IMR-90 (cell line): ENCODE results near the gene FXR2. TPM values are rescaled to one million over a fixed set of nuclear protein-coding genes. Genes with fewer than 3 reads are reported as not detected.

Source experiments
- ATAC-seq: fragments of 200-7000 bp; cut with Tn5 transposase; 2 replicates; pipeline ENCODE4 v1.9.1; 2020; ENCODE audit warnings: low read depth, mild to moderate bottlenecking, moderate library complexity
- BruUV-seq: library from RNA; stranded (reverse); fragments of 400-500 nt; replicated peaks from 2 replicates; lab custom pipeline; 2021; lab: Mats Ljungman, UMichigan
- CTCF ChIA-PET: fragments of 300-600 bp; formaldehyde crosslinking; extraction: SDS; loops from one replicate; lab custom pipeline; 2021; ENCODE audit warnings: antibody characterized with exemption; lab: Yijun Ruan, JAX
- POLR2A ChIA-PET: fragments of 300-600 bp; sonication (Branson Sonifier 250); formaldehyde crosslinking; loops from one replicate; lab custom pipeline; 2022; ENCODE audit warnings: antibody characterized with exemption; ENCODE audit not compliant: unreplicated experiment; lab: Charles Lee
- DNase-seq: peaks from one replicate; pipeline ENCODE4 v3.0.0; 2013
- H2AFZ ChIP-seq: replicated peaks from 2 replicates; pipeline ENCODE3; 2013; ENCODE audit warnings: low read length, mild to moderate bottlenecking; ENCODE audit not compliant: poor library complexity
- H2AK5ac ChIP-seq: 2 replicates; pipeline ENCODE4 v1.6.1; 2013; ENCODE audit warnings: low read depth, low read length, inconsistent platforms
- H2AK9ac ChIP-seq: replicated peaks from 2 replicates; pipeline ENCODE3; 2013; ENCODE audit warnings: mild to moderate bottlenecking, low read depth, low read length, moderate library complexity; ENCODE audit not compliant: poor library complexity
- H2BK120ac ChIP-seq: 2 replicates; pipeline ENCODE4 v1.6.1; 2013; ENCODE audit warnings: low read depth, low read length, inconsistent platforms
- H2BK15ac ChIP-seq: 3 replicates; pipeline ENCODE4 v1.6.1; 2013; ENCODE audit warnings: low read depth, low read length, inconsistent platforms
- H2BK20ac ChIP-seq: 2 replicates; pipeline ENCODE4 v1.6.1; 2013; ENCODE audit warnings: low read depth, mild to moderate bottlenecking, inconsistent platforms, low read length, moderate library complexity
- H2BK5ac ChIP-seq: 2 replicates; pipeline ENCODE4 v1.6.1; 2013; ENCODE audit warnings: mild to moderate bottlenecking, low read depth, low read length, inconsistent platforms; ENCODE audit not compliant: poor library complexity, severe bottlenecking
- H3K14ac ChIP-seq: replicated peaks from 2 replicates; pipeline ENCODE4 v1.6.1; 2013; ENCODE audit warnings: low read depth, low read length, inconsistent platforms
- H3K18ac ChIP-seq: 2 replicates; pipeline ENCODE4 v1.6.1; 2013; ENCODE audit warnings: low read depth, low read length, control low read depth
- H3K23ac ChIP-seq: 2 replicates; pipeline ENCODE4 v1.6.1; 2013; ENCODE audit warnings: low read depth, low read length, inconsistent platforms
- H3K27ac ChIP-seq: 2 replicates; pipeline ENCODE4 v1.5.1; 2013; ENCODE audit warnings: mild to moderate bottlenecking, control low read depth, low read length; ENCODE audit not compliant: insufficient read depth
- H3K27me3 ChIP-seq: 2 replicates; pipeline ENCODE4 v1.6.1; 2013; ENCODE audit warnings: low read length; ENCODE audit not compliant: control insufficient read depth, insufficient read depth
- H3K36me3 ChIP-seq: 2 replicates; pipeline ENCODE4 v1.6.1; 2013; ENCODE audit warnings: low read length, mixed read lengths; ENCODE audit not compliant: control insufficient read depth, insufficient read depth
- H3K4ac ChIP-seq: 2 replicates; pipeline ENCODE4 v1.6.1; 2013; ENCODE audit warnings: low read depth, low read length, inconsistent platforms
- H3K4me1 ChIP-seq: 2 replicates; pipeline ENCODE4 v1.6.1; 2013; ENCODE audit warnings: low read length, mixed read lengths; ENCODE audit not compliant: control insufficient read depth, insufficient read depth
- H3K4me2 ChIP-seq: 2 replicates; pipeline ENCODE4 v1.6.1; 2013; ENCODE audit warnings: low read depth, mild to moderate bottlenecking, control low read depth, low read length, moderate library complexity
- H3K4me3 ChIP-seq: 2 replicates; pipeline ENCODE4 v1.5.1; 2013; ENCODE audit warnings: low read depth, mild to moderate bottlenecking, control low read depth, low read length, moderate library complexity; ENCODE audit not compliant: insufficient read depth
- H3K56ac ChIP-seq: 2 replicates; pipeline ENCODE4 v1.6.1; 2013; ENCODE audit warnings: low read length, inconsistent platforms; ENCODE audit not compliant: insufficient read depth; ENCODE audit errors: extremely low read depth
- H3K79me1 ChIP-seq, 2 experiments: 2 replicates each; pipeline ENCODE4 v1.6.1; 2013; ENCODE audit warnings: low read length in 2 of 2, inconsistent platforms in 1 of 2, low read depth in 1 of 2
- H3K9ac ChIP-seq: 2 replicates; pipeline ENCODE4 v1.6.1; 2013; ENCODE audit warnings: low read depth, low read length, control low read depth
- H3K9me1 ChIP-seq: 2 replicates; pipeline ENCODE4 v1.6.1; 2013; ENCODE audit warnings: low read length, inconsistent platforms; ENCODE audit not compliant: insufficient read depth
- H3K9me3 ChIP-seq: 2 replicates; pipeline ENCODE4 v1.6.1; 2013; ENCODE audit warnings: low read length; ENCODE audit not compliant: control insufficient read depth, insufficient read depth
- H4K20me1 ChIP-seq: 2 replicates; pipeline ENCODE4 v1.6.1; 2013; ENCODE audit warnings: low read length, inconsistent platforms; ENCODE audit not compliant: insufficient read depth
- H4K5ac ChIP-seq: 2 replicates; pipeline ENCODE4 v1.6.1; 2013; ENCODE audit warnings: mild to moderate bottlenecking, low read depth, low read length, control low read depth
- H4K8ac ChIP-seq, 2 experiments: 2 replicates each; pipeline ENCODE4 v1.6.1; 2013; ENCODE audit warnings: low read depth in 2 of 2, low read length in 2 of 2, control low read depth in 1 of 2, inconsistent platforms in 1 of 2
- H4K91ac ChIP-seq: 2 replicates; pipeline ENCODE4 v1.6.1; 2013; ENCODE audit warnings: low read depth, low read length, inconsistent platforms; ENCODE audit not compliant: insufficient read depth
- BHLHE40 ChIP-seq: fragments of 150-350 bp; IDR thresholded peaks from 2 replicates; pipeline ENCODE4 v1.6.1; 2016; ENCODE audit warnings: mild to moderate bottlenecking, low read depth, low read length
- CEBPB ChIP-seq: IDR thresholded peaks from 2 replicates; pipeline ENCODE4 v1.6.1; 2012; ENCODE audit warnings: low read depth, low read length, improper control_type of control experiment
- CHD1 ChIP-seq: IDR thresholded peaks from 2 replicates; pipeline ENCODE4 v1.6.1; 2012; ENCODE audit warnings: low read depth, low read length, improper control_type of control experiment
- FOS ChIP-seq: fragments of 150-350 bp; IDR thresholded peaks from 2 replicates; pipeline ENCODE4 v1.6.1; 2016; ENCODE audit warnings: low read depth, low read length
- MAFK ChIP-seq: IDR thresholded peaks from 2 replicates; pipeline ENCODE4 v1.6.1; 2012; ENCODE audit warnings: low read depth, low read length, improper control_type of control experiment
- MAZ ChIP-seq: IDR thresholded peaks from 2 replicates; pipeline ENCODE4 v1.6.1; 2012; ENCODE audit warnings: low read depth, mild to moderate bottlenecking, low read length, improper control_type of control experiment, moderate library complexity, borderline replicate concordance
- MXI1 ChIP-seq: IDR thresholded peaks from 2 replicates; pipeline ENCODE4 v1.6.1; 2012; ENCODE audit warnings: low read depth, mild to moderate bottlenecking, low read length, moderate library complexity, borderline replicate concordance
- NFE2L2 ChIP-seq: fragments of 150-350 bp; IDR thresholded peaks from 2 replicates; pipeline ENCODE4 v1.6.1; 2016; ENCODE audit warnings: low read depth, mild to moderate bottlenecking, low read length
- POLR2A ChIP-seq: IDR thresholded peaks from 2 replicates; pipeline ENCODE4 v1.6.1; 2012; ENCODE audit warnings: mild to moderate bottlenecking, low read depth, low read length
- RAD21 ChIP-seq: IDR thresholded peaks from 2 replicates; pipeline ENCODE4 v1.6.1; 2012; ENCODE audit warnings: low read length, improper control_type of control experiment
- RCOR1 ChIP-seq: IDR thresholded peaks from 2 replicates; pipeline ENCODE4 v1.6.1; 2012; ENCODE audit warnings: mild to moderate bottlenecking, low read length, improper control_type of control experiment; ENCODE audit not compliant: insufficient replicate concordance
- RFX5 ChIP-seq: IDR thresholded peaks from 2 replicates; pipeline ENCODE4 v1.8.0; 2012; ENCODE audit warnings: low read depth, mild to moderate bottlenecking, low read length, moderate library complexity
- SMC3 ChIP-seq: fragments of 150-350 bp; IDR thresholded peaks from 2 replicates; pipeline ENCODE4 v1.6.1; 2016; ENCODE audit warnings: low read depth, mild to moderate bottlenecking, antibody characterized with exemption, low read length, moderate library complexity
- USF2 ChIP-seq: fragments of 150-350 bp; IDR thresholded peaks from 2 replicates; pipeline ENCODE4 v1.6.1; 2017; ENCODE audit warnings: mild to moderate bottlenecking, antibody characterized with exemption, low read length, low read depth
- WGBS, 2 experiments: methylation state at CpG; one replicate each; pipeline versions ENCODE4 v1.1.5 to v1.1.7; 2013; ENCODE audit warnings: missing lambda C conversion rate in 2 of 2; ENCODE audit not compliant: insufficient read length in 1 of 2; ENCODE audit errors: extremely low coverage in 2 of 2; 5-methylcytosine and 5-hydroxymethylcytosine counted together
- dilution Hi-C: fragments of 300-500 bp; cut with HindIII; formaldehyde crosslinking; loops from one replicate; pipeline ENCODE4 v1.14.3; 2018; ENCODE audit warnings: low sequenced_read_pairs; ENCODE audit not compliant: unreplicated experiment
- in situ Hi-C: fragments of 300-500 bp; cut with MboI; formaldehyde crosslinking; loops from 3 replicates; pipeline ENCODE4 v1.14.3; 2019; ENCODE audit warnings: low sequenced_read_pairs, inconsistent platforms, mixed read lengths
- intact Hi-C: fragments of 100-400 bp; cut with micrococcal nuclease; formaldehyde crosslinking; loops from 2 replicates; pipeline ENCODE4 v1.10.0; 2022
- polyA plus RNA-seq, 3 experiments: library from polyadenylated mRNA; depleted of rRNA; stranded (reverse); fragments of >200 nt; gene quantifications; 2 replicates each; pipeline ENCODE4 v1.2.3, GENCODE V29; 2012; ENCODE audit warnings: low replicate concordance in 1 of 3
- total RNA-seq: library from RNA; depleted of rRNA; stranded (reverse); fragments of >200 nt; gene quantifications from 2 replicates; pipeline ENCODE4 v1.2.3, GENCODE V29; 2012
- TF ChIP-seq, protein P1 (sequence below): fragments of 150-350 bp; IDR thresholded peaks from 2 replicates; pipeline ENCODE4 v1.6.1; 2016; ENCODE audit warnings: low read depth, mild to moderate bottlenecking, low read length, moderate library complexity, borderline replicate concordance
- TF ChIP-seq, protein P2 (sequence below): conservative IDR thresholded peaks from 2 replicates; pipeline ENCODE4 v1.5.1; 2012; ENCODE audit warnings: mild to moderate bottlenecking, low read depth, low read length, improper control_type of control experiment

FXR2 gene
- total and polyA plus RNA-seq, 2 of the 4 experiments (the other 2 are of a cell fraction), result 39.1 to 55.9 TPM

GRCh38 chr17:7593296-7593695 lies 21.4 kb downstream of the FXR2 start:
- Histone ChIP-seq H2BK15ac (no peak overlapping the region), H3K18ac (no peak overlapping the region), H3K14ac (no peak overlapping the region), H3K9me1 (no peaks in the 10 kb centered on the region), H4K91ac (no peak overlapping the region), H2BK20ac (no peak overlapping the region), H3K4me2 (no peak overlapping the region), H2AK5ac (no peak overlapping the region), H3K4ac (no peak overlapping the region), H3K27me3 (no peaks in the 10 kb centered on the region), H3K79me1 (peaks cover 11 to 39% of the 10 kb centered on the region in 2 experiments), H3K36me3 (peaks cover 62% of the 10 kb centered on the region), H4K5ac (no peak overlapping the region), H3K4me3 (no peak overlapping the region), H3K9me3 (no peaks in the 10 kb centered on the region), H3K4me1 (peaks cover 16% of the 10 kb centered on the region), H2AFZ (no peak overlapping the region), H3K56ac (no peak overlapping the region), H3K27ac (no peak overlapping the region), H2BK5ac (no peak overlapping the region), H2AK9ac (no peak overlapping the region), H3K23ac (no peak overlapping the region), H4K8ac (no peak overlapping the region), H3K9ac (no peak overlapping the region), H2BK120ac (no peak overlapping the region), H4K20me1 (peaks cover 1% of the 10 kb centered on the region; the same call in 1 of the 2 replicates)
- BruUV-seq, result no TSS peak
- in situ Hi-C loops, result no loop called here
- dilution Hi-C loops, result no loop called here
- POLR2A ChIA-PET, result no interaction called here
- intact Hi-C loops, result no loop called here
- TF ChIP-seq RFX5, result no peak
- TF ChIP-seq BHLHE40, result no peak
- no peak for TF ChIP-seq MAFK
- TF ChIP-seq MAZ, result no peak
- no peak for TF ChIP-seq CEBPB
- TF ChIP-seq RAD21, result no peak
- no peak for TF ChIP-seq FOS
- no peak for TF ChIP-seq NFE2L2
- TF ChIP-seq MXI1, result no peak
- no peak for TF ChIP-seq CHD1
- TF ChIP-seq POLR2A, result no peak
- TF ChIP-seq, protein P1, sequence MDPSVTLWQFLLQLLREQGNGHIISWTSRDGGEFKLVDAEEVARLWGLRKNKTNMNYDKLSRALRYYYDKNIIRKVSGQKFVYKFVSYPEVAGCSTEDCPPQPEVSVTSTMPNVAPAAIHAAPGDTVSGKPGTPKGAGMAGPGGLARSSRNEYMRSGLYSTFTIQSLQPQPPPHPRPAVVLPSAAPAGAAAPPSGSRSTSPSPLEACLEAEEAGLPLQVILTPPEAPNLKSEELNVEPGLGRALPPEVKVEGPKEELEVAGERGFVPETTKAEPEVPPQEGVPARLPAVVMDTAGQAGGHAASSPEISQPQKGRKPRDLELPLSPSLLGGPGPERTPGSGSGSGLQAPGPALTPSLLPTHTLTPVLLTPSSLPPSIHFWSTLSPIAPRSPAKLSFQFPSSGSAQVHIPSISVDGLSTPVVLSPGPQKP, result no peak
- TF ChIP-seq SMC3, result no peak
- TF ChIP-seq RCOR1, result no peak
- TF ChIP-seq, protein P2, sequence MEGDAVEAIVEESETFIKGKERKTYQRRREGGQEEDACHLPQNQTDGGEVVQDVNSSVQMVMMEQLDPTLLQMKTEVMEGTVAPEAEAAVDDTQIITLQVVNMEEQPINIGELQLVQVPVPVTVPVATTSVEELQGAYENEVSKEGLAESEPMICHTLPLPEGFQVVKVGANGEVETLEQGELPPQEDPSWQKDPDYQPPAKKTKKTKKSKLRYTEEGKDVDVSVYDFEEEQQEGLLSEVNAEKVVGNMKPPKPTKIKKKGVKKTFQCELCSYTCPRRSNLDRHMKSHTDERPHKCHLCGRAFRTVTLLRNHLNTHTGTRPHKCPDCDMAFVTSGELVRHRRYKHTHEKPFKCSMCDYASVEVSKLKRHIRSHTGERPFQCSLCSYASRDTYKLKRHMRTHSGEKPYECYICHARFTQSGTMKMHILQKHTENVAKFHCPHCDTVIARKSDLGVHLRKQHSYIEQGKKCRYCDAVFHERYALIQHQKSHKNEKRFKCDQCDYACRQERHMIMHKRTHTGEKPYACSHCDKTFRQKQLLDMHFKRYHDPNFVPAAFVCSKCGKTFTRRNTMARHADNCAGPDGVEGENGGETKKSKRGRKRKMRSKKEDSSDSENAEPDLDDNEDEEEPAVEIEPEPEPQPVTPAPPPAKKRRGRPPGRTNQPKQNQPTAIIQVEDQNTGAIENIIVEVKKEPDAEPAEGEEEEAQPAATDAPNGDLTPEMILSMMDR, result no peak
- no peak for TF ChIP-seq USF2
- DNase-seq, result no peak
- no CpG with 5 or more reads among the region's 12 CpGs for WGBS, 2 experiments
- ATAC-seq, result no peak
- CTCF ChIA-PET, result no interaction called here
